GM12873 (cell line): ENCODE measurements around the gene ELOVL3.

ENCODE experiments used
- CTCF ChIP-seq: IDR thresholded peaks from 2 replicates; pipeline ENCODE4 v1.5.1; 2012; ENCODE audit warnings: low read depth, mild to moderate bottlenecking, moderate library complexity, low read length, control low read depth; ENCODE audit not compliant: insufficient read depth; ENCODE audit errors: missing control alignments

The ELOVL3 gene

GRCh38 chr10:102225646-102226541 lies at the start of gene ELOVL3:
ELOVL3 (plus strand) TSS chr10:102226299; CDS start chr10:102226549, 250 bp downstream.
- no peak for TF ChIP-seq CTCF

- no peak for TF ChIP-seq CTCF
Observed at GRCh38 chr10:102184606-102185005, 41.5 kb upstream of the ELOVL3 start.

- TF ChIP-seq CTCF, result no peak
Observed at GRCh38 chr10:102185272-102185671, 40.8 kb upstream of the ELOVL3 start.

GRCh38 chr10:102185811-102186527 lies 40.1 kb upstream of the ELOVL3 start:
- TF ChIP-seq CTCF, result no peak

GRCh38 chr10:102188298-102188940 lies 37.7 kb upstream of the ELOVL3 start:
- no peak for TF ChIP-seq CTCF

GRCh38 chr10:102191956-102192355 lies 34.1 kb upstream of the ELOVL3 start:
- no peak for TF ChIP-seq CTCF
